H9 (cell line): ENCODE data around the gene AHNAK2. TPM values are rescaled to one million over a fixed set of nuclear protein-coding genes. Genes with fewer than 3 reads are reported as not detected.
"Not testable (repeated sequence)": the region's sequence is repeated elsewhere in the genome, so short reads cannot be mapped to it uniquely, and the experiment has no call there.

ENCODE experiments used
- DNase-seq: peaks from one replicate; pipeline ENCODE4 v3.0.0-alpha.2; 2017
- H2AFZ ChIP-seq: one replicate; pipeline ENCODE4 v1.6.1; 2013; ENCODE audit warnings: mild to moderate bottlenecking, low read length, control low read depth, moderate library complexity
- H2AK5ac ChIP-seq: 2 replicates; pipeline ENCODE4 v1.6.1; 2013; ENCODE audit warnings: low read length, control low read depth, mixed read lengths; ENCODE audit not compliant: insufficient read length
- H2BK120ac ChIP-seq: one replicate; pipeline ENCODE4 v1.6.1; 2013; ENCODE audit warnings: low read depth, mild to moderate bottlenecking, low read length, control low read depth, inconsistent platforms; ENCODE audit not compliant: poor library complexity, severe bottlenecking
- H2BK12ac ChIP-seq: 2 replicates; pipeline ENCODE4 v1.6.1; 2013; ENCODE audit warnings: low read length, control low read depth, mixed read lengths, low read depth; ENCODE audit not compliant: insufficient read length
- H2BK15ac ChIP-seq: 2 replicates; pipeline ENCODE4 v1.6.1; 2013; ENCODE audit warnings: low read depth, low read length, control low read depth
- H2BK20ac ChIP-seq: one replicate; pipeline ENCODE4 v1.6.1; 2013; ENCODE audit warnings: low read depth, mild to moderate bottlenecking, low read length, control low read depth, inconsistent platforms; ENCODE audit not compliant: poor library complexity, severe bottlenecking
- H2BK5ac ChIP-seq: 2 replicates; pipeline ENCODE4 v1.6.1; 2013; ENCODE audit warnings: low read length, control low read depth, mixed read lengths; ENCODE audit not compliant: insufficient read length
- H3K14ac ChIP-seq: 2 replicates; pipeline ENCODE4 v1.6.1; 2013; ENCODE audit warnings: low read length, control low read depth; ENCODE audit not compliant: insufficient read depth
- H3K18ac ChIP-seq: 2 replicates; pipeline ENCODE4 v1.6.1; 2013; ENCODE audit warnings: low read depth, mild to moderate bottlenecking, mixed read lengths, low read length, control low read depth; ENCODE audit not compliant: insufficient read length
- H3K23ac ChIP-seq: 2 replicates; pipeline ENCODE4 v1.6.1; 2013; ENCODE audit warnings: low read length, control low read depth, mixed read lengths, low read depth; ENCODE audit not compliant: insufficient read length
- H3K23me2 ChIP-seq: 2 replicates; pipeline ENCODE4 v1.6.1; 2013; ENCODE audit warnings: low read depth, mild to moderate bottlenecking, mixed read lengths, low read length, control low read depth; ENCODE audit not compliant: insufficient read length, poor library complexity, severe bottlenecking
- H3K27ac ChIP-seq: 2 replicates; pipeline ENCODE4 v1.5.1; 2013; ENCODE audit warnings: low read length, control low read depth, mixed read lengths, low read depth; ENCODE audit not compliant: insufficient read length
- H3K27me3 ChIP-seq: 2 replicates; pipeline ENCODE4 v1.6.1; 2013; ENCODE audit warnings: low read length, control low read depth, inconsistent platforms; ENCODE audit not compliant: insufficient read depth
- H3K4ac ChIP-seq: 2 replicates; pipeline ENCODE4 v1.6.1; 2013; ENCODE audit warnings: low read depth, mild to moderate bottlenecking, control low read depth, inconsistent platforms, low read length, moderate library complexity
- H3K4me1 ChIP-seq: 2 replicates; pipeline ENCODE4 v1.6.1; 2013; ENCODE audit warnings: low read length, control low read depth, inconsistent platforms; ENCODE audit not compliant: insufficient read depth
- H3K4me2 ChIP-seq: 2 replicates; pipeline ENCODE4 v1.6.1; 2013; ENCODE audit warnings: low read length, control low read depth, mixed read lengths; ENCODE audit not compliant: insufficient read length, insufficient read depth
- H3K56ac ChIP-seq: 2 replicates; pipeline ENCODE4 v1.6.1; 2013; ENCODE audit warnings: low read depth, mild to moderate bottlenecking, mixed read lengths, low read length, control low read depth; ENCODE audit not compliant: insufficient read length
- H3K79me1 ChIP-seq: 2 replicates; pipeline ENCODE4 v1.6.1; 2013; ENCODE audit warnings: low read depth, mild to moderate bottlenecking, moderate library complexity, low read length, control low read depth, inconsistent platforms; ENCODE audit not compliant: insufficient read depth, poor library complexity, severe bottlenecking
- H3K79me2 ChIP-seq: 2 replicates; pipeline ENCODE4 v1.6.1; 2013; ENCODE audit warnings: low read length, control low read depth, inconsistent platforms; ENCODE audit not compliant: insufficient read depth
- H3K9ac ChIP-seq: 2 replicates; pipeline ENCODE4 v1.6.1; 2013; ENCODE audit warnings: low read length, control low read depth, mixed read lengths; ENCODE audit not compliant: insufficient read length; ENCODE audit errors: extremely low read depth
- H3K9me3 ChIP-seq: one replicate; pipeline ENCODE4 v1.6.1; 2013; ENCODE audit warnings: low read depth, low read length, inconsistent platforms; ENCODE audit not compliant: control insufficient read depth
- H3T11ph ChIP-seq: one replicate; pipeline ENCODE4 v1.6.1; 2013; ENCODE audit warnings: mild to moderate bottlenecking, low read length, control low read depth, inconsistent platforms
- H4K20me1 ChIP-seq: one replicate; pipeline ENCODE4 v1.6.1; 2013; ENCODE audit not compliant: control insufficient read depth, insufficient read length, insufficient read depth
- H4K5ac ChIP-seq: 2 replicates; pipeline ENCODE4 v1.6.1; 2013; ENCODE audit warnings: low read depth, mild to moderate bottlenecking, mixed read lengths, low read length, control low read depth; ENCODE audit not compliant: insufficient read length
- H4K8ac ChIP-seq: replicated peaks from 2 replicates; pipeline ENCODE4 v1.6.1; 2013; ENCODE audit warnings: low read length, control low read depth, mixed read lengths, low read depth; ENCODE audit not compliant: insufficient read length
- H4K91ac ChIP-seq: 2 replicates; pipeline ENCODE4 v1.6.1; 2013; ENCODE audit warnings: low read depth, mild to moderate bottlenecking, moderate library complexity, mixed read lengths, low read length, control low read depth; ENCODE audit not compliant: insufficient read length
- H3K27ac Mint-ChIP-seq, 3 experiments: 2 replicates in 2 of 3; 3 replicates in 1 of 3; pipeline ENCODE4 v1.8.0; 2020 to 2021; ENCODE audit warnings: mixed read lengths in 3 of 3, mild to moderate bottlenecking in 1 of 3, moderate library complexity in 1 of 3
- H3K27me3 Mint-ChIP-seq: 2 replicates; pipeline ENCODE4 v1.8.0; 2021; ENCODE audit warnings: low read depth, mild to moderate bottlenecking, moderate library complexity, mixed read lengths
- H3K36me3 Mint-ChIP-seq, 3 experiments: 2 replicates in 2 of 3; 3 replicates in 1 of 3; pipeline ENCODE4 v1.8.0; 2020 to 2021; ENCODE audit warnings: low read depth in 3 of 3, mixed read lengths in 3 of 3; ENCODE audit not compliant: insufficient read depth in 1 of 3
- H3K4me1 Mint-ChIP-seq, 2 experiments: 2 replicates each; pipeline ENCODE4 v1.8.0; 2020; ENCODE audit warnings: mixed read lengths in 2 of 2
- H3K4me3 Mint-ChIP-seq, 2 experiments: 2 replicates in 1 of 2; 3 replicates in 1 of 2; pipeline ENCODE4 v1.8.0; 2020 to 2021; ENCODE audit warnings: mild to moderate bottlenecking in 2 of 2, mixed read lengths in 2 of 2, moderate library complexity in 1 of 2
- H3K9me3 Mint-ChIP-seq, 2 experiments: 2 replicates in 1 of 2; 3 replicates in 1 of 2; pipeline ENCODE4 v1.8.0; 2020; ENCODE audit warnings: mild to moderate bottlenecking in 2 of 2, mixed read lengths in 2 of 2, moderate library complexity in 1 of 2
- WGBS: extraction: QIAGEN DNeasy Blood & Tissue Kit; methylation state at CpG from one replicate; pipeline ENCODE4 v1.1.7; 2013; ENCODE audit warnings: missing lambda C conversion rate, low lambda C conversion rate, mixed read lengths; ENCODE audit not compliant: insufficient read length; ENCODE audit errors: extremely low coverage; 5-methylcytosine and 5-hydroxymethylcytosine counted together
- total RNA-seq: library from RNA; stranded (reverse); gene quantifications from 2 replicates; pipeline ENCODE4 v1.2.1, GENCODE V29; 2021

AHNAK2 gene
- total RNA-seq, 1 experiment from 2014 or later = 2.8 TPM

GRCh38 chr14:104945266-104945665, 32.9 kb downstream of the AHNAK2 start:
- not testable (repeated sequence) for H3K36me3 Mint-ChIP-seq, H2BK5ac ChIP-seq, H3K4me2 ChIP-seq, H3K4me3 Mint-ChIP-seq, H3K79me1 ChIP-seq, H2AK5ac ChIP-seq, H3K4ac ChIP-seq, H4K5ac ChIP-seq, H3K23ac ChIP-seq, H3K4me1 Mint-ChIP-seq, H3K9ac ChIP-seq, H3K27me3 Mint-ChIP-seq, H2AFZ ChIP-seq, H4K91ac ChIP-seq, H2BK12ac ChIP-seq, H2BK20ac ChIP-seq, H3K14ac ChIP-seq, H3K18ac ChIP-seq, H3K23me2 ChIP-seq, H4K20me1 ChIP-seq, H3T11ph ChIP-seq, H4K8ac ChIP-seq, H2BK15ac ChIP-seq, H3K27me3 ChIP-seq, H2BK120ac ChIP-seq, DNase-seq, H3K79me2 ChIP-seq, H3K4me1 ChIP-seq, H3K27ac Mint-ChIP-seq, H3K27ac ChIP-seq, H3K9me3 ChIP-seq, H3K56ac ChIP-seq
- peaks cover 0 to 26% of the 10 kb centered on the region in 2 experiments; a peak in 2 of 5 replicates for H3K9me3 Mint-ChIP-seq
- no CpG with 5 or more reads among the region's 20 CpGs for WGBS

GRCh38 chr14:104944436-104945205, 33.6 kb downstream of the AHNAK2 start:
- not testable (repeated sequence) for H4K8ac ChIP-seq, H3T11ph ChIP-seq, H3K4ac ChIP-seq, DNase-seq, H3K36me3 Mint-ChIP-seq, H4K20me1 ChIP-seq, H2BK12ac ChIP-seq, H2BK5ac ChIP-seq, H3K27me3 ChIP-seq, H4K91ac ChIP-seq, H3K4me1 Mint-ChIP-seq, H3K4me1 ChIP-seq, H3K18ac ChIP-seq, H3K9ac ChIP-seq, H2AK5ac ChIP-seq, H2BK120ac ChIP-seq, H2AFZ ChIP-seq, H3K27ac Mint-ChIP-seq, H3K9me3 ChIP-seq, H4K5ac ChIP-seq, H2BK15ac ChIP-seq, H3K56ac ChIP-seq, H3K27ac ChIP-seq, H3K79me1 ChIP-seq, H3K4me2 ChIP-seq, H3K14ac ChIP-seq, H3K4me3 Mint-ChIP-seq, H2BK20ac ChIP-seq, H3K23ac ChIP-seq, H3K79me2 ChIP-seq, H3K23me2 ChIP-seq
- peaks cover 0 to 24% of the 10 kb centered on the region in 2 experiments; a peak in 2 of 5 replicates for H3K9me3 Mint-ChIP-seq
- H3K27me3 Mint-ChIP-seq = peaks cover 16% of the 10 kb centered on the region
- WGBS = no CpG with 5 or more reads among the region's 29 CpGs
